Sigmoid colon (tissue), 4 donors: ENCODE measurements around the gene WDR37.

Experiments
- POLR2AphosphoS5 ChIP-seq, 4 donors: sonication (generic); formaldehyde crosslinking; IDR thresholded peaks; one replicate each; pipeline ENCODE4 v1.6.1; 2017; ENCODE audit warnings: antibody characterized with exemption in 4 of 4
- TF ChIP-seq, protein P1 (sequence below), 4 experiments: fragments of 450-650 bp in 3 of 4; fragments of 200-600 bp in 1 of 4; IDR thresholded peaks; one replicate each; pipeline ENCODE4 v1.5.1; 2016 to 2019; ENCODE audit warnings: antibody characterized with exemption in 4 of 4, mild to moderate bottlenecking in 3 of 4, moderate library complexity in 2 of 4

DNA sequence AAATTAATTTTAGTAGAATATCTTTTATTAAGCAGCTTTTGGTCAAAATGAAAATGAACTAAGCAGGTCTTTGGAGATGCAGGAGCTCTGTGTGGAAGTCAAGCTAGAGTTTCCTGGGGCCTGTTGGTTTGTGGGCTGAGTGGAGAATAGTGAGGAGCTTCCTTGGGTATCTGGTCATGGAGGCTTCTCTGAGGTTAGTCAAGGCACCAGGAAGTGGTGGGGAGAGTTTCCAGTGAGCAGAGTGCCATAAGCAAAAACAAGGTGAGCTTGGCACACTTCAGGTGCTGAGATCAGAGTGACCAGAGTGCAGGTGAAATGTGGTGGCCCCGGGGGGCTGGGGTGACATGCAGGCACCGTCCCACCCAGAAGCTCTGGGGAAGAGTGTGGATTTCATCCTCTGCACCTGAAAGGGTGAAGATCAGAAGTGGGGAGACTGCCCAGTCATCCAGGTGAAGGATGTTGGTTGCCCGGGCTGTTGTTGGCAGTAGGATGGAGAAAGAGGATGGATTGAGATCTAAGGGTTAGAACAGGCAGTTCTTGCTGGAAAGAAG lies 77.4 kb downstream of the WDR37 start:
- TF ChIP-seq, protein P1, sequence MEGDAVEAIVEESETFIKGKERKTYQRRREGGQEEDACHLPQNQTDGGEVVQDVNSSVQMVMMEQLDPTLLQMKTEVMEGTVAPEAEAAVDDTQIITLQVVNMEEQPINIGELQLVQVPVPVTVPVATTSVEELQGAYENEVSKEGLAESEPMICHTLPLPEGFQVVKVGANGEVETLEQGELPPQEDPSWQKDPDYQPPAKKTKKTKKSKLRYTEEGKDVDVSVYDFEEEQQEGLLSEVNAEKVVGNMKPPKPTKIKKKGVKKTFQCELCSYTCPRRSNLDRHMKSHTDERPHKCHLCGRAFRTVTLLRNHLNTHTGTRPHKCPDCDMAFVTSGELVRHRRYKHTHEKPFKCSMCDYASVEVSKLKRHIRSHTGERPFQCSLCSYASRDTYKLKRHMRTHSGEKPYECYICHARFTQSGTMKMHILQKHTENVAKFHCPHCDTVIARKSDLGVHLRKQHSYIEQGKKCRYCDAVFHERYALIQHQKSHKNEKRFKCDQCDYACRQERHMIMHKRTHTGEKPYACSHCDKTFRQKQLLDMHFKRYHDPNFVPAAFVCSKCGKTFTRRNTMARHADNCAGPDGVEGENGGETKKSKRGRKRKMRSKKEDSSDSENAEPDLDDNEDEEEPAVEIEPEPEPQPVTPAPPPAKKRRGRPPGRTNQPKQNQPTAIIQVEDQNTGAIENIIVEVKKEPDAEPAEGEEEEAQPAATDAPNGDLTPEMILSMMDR (IDR thresholded peaks at IDR 0.05) = no peak
- no peak for TF ChIP-seq POLR2AphosphoS5 (IDR thresholded peaks at IDR 0.05)
